Activated CD8-positive, alpha-beta memory T cell treated with anti-CD3 and anti-CD28 coated beads, Interleukin-2, amount 50 U/mL, for 48 hours (primary cell): ENCODE measurements around the gene CLIC3.

Experiments
- DNase-seq: peaks from one replicate; pipeline ENCODE4 v3.0.0-alpha.2; 2020

CLIC3 gene

DNA sequence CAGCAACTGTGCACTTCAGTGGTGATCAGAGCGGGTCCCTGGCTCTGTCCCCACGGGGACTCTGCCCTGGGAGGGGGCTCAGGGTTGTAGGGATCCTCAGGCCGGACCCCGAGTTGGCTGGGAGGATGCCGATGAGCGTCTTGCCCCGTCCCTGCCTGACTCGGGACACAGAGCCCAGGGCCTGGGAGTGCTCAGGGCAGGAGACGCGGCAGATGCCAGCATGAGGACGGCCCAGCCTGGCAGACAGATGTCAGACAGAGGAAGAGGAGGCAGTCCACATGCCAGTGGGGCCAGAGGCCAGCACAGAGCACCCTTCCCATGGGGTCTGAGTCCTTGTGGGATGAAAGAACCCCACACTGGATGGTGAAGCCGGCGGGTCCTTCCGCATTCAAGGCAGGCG lies 33.0 kb downstream of the CLIC3 start:
- no peak for DNase-seq

DNA sequence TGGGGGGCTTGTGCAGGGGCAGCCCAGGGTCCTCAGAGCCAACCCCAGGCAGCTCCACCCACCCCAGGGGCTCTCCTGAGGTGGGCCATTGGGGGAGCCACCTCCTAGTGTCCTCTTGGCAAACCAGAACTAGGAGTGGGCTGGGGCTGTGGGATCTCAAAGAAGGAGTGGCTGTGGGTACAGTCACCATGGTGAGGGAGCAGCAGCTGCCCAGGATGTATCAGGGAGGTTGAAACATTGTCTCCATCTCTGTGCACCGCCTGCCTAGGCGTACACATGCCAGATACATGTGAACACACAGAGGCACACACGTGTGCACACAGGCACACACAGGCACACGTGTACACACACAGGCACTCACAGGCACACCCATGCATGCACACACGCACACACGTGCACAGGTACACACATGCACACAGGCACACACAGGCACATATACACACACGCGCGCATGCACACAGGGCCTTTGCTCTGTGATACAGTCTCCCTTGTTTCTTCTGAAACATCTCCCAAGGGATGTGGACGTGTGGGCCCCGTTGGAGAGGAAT lies 33.6 kb downstream of the CLIC3 start:
- DNase-seq: no peak

DNA sequence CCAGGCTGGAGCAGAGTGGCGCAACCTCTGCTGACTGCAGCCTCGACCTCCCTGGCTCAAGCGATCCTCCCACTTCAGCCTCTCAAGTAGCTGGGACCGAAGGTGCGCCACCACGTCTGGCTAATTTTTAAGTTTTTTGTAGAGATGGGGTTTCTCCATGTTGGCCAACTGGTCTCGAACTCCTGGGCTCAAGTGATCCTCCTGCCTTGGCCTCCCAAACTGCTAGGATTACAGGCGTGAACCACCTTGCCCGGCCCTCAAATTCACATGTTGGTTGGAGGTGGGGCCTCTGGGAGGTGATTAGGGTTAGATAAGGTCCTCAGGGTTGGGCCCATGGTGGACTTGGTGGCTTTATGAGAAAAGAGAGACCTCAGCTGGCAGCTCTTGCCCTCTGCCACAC lies 34.2 kb downstream of the CLIC3 start:
- DNase-seq: no peak

DNA sequence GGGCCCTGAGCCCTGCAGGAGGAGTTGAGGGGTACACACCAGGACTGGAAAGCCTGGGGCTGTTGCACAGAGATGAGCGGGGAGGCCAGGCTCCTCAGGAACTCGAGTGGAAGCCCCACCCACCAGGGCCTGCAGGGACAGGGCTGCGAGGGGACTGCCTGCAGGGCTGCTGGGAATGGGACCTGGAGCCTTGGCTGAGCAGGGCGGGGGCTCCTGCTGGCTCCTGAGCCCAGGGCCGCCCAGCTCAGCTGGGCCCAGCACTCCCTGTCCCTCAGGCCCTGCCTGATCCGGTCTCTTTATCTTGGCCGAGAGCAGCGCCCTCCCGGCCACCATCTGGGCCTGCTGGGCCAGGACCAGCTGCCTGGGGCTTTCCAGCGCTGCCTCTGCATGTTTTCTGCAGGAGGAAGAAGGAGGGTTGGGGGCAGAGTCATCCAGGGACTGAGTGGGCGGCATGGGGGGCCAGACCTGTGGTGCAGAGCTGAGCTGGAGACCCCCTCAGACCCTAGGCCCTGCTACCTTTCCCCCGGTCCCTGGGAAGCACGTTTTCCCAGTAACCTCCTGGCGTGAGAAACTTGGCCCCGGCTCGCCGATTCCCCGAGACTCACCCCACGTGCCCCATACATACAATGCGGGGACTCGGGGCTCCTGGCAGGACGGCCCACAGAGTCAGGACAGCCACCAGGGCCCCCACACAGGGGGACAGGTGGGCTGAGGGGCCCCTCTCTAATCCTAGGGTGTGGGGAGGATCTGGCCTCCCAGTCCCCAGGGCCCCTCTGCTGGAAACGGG lies 34.9 kb downstream of the CLIC3 start:
- no peak for DNase-seq

DNA sequence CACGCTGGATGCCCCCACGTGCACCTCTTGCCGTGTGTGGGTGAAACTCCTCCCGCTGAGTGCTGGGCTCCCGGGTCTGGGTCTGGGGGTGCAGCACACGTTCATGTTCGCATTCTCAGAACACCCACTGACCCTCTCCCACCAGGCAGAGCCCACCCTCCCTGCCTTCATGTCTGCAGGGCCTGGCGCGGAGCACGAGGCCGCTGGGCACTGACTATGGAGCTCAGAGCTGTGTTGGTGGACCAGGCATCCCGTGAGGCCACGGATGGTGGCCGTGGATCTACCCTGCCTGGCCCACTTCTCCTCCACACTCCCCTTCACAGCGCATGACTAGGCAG lies 35.5 kb downstream of the CLIC3 start:
- no peak for DNase-seq

DNA sequence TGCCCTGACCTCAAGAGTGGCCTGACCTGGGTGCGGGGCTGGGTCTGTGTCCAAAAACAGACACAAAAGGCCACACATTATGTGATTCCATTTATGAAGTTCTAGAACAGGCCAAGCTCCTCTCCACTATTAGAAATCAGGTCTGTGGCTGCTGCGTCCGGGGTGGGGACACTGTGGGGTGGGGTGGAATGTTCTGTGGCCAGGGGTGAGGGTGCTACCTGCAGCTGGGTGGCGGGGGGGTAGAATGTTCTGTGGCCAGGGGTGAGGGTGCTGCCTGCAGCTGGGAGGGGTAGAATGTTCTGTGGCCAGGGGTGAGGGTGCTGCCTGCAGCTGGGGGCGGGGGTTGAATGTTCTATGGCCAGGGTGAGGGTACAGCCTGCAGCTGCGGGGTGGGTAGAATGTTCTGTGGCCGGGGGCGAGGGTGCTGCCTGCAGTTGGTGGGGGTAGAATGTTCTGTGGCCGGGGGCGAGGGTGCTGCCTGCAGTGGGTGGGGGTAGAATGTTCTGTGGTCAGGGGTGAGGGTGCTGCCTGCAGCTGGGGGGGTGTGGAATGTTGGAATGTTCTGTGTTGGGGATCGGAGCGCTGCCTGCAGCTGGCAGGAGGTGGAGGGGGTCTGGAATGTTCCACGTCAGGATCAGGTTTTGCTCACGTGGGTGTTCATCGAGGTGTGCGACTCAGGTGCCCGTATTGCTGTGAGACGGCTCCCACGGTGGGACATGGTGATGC lies 36.0 kb downstream of the CLIC3 start:
- DNase-seq: no peak

DNA sequence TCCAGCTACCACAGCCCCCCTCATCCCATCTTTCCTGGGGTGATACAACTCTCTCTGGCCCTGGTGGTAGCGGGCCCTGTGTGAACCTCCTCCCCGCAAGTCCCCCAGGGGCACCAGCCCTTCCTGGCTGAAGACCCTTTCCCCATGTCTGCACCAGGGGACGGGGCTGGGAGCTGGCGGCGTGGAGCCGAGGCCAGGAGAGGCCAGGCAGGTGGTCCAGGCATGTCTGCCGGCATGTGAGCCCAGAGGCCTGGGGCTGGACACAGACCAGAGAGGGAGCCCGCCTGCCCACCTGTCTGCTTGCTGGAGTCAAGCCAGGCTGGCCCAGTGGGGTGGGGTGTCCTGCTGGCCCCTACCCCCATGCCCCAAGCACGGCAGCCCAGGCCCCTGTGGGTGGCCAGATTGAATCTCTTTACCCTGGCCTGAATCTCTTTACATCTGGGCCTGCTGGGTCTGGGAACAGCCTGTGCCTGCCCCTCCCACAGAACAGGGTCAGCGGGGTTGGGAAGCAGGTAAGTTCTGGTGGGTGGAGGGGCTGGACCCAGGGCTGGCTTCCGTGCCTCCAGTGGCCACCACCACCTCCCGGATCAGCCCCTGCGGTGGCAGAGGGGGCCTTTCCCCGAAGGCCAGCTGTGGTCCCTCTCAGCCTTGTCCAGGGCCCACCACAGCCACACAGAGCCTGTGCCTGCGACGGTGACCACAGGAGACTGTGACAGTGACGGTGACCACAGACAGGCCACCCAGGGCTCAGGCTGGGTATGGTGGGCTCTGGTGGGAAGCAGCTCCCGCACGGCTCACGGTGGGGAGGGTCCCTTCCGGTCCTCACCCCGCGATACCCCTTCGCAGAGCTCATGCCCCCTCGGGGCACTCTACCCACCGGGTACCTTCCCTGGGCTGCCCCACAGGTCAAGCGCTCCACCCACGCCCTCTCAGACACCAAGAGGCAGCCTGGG lies 37.2 kb downstream of the CLIC3 start:
- no peak for DNase-seq

DNA sequence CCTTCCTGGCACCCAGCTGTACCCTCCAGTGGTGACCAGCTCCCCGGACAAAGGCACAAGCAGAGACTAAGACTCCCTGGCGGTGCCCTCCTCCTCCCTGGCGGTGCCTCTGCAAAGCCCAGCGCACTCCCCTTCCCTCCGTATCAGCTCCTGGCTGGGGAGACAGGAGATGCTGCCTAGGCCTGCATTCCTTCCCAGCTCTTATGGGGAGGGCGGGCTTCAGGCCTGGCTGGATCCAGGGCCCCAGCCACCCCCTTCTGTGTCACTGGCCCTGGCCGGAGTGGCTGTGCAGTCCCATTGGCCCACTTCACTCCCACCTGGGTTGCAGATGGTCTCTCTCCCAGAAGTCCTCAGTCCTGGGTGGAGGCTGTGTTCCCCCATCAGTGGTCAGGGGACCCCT lies 37.9 kb downstream of the CLIC3 start:
- DNase-seq: no peak

DNA sequence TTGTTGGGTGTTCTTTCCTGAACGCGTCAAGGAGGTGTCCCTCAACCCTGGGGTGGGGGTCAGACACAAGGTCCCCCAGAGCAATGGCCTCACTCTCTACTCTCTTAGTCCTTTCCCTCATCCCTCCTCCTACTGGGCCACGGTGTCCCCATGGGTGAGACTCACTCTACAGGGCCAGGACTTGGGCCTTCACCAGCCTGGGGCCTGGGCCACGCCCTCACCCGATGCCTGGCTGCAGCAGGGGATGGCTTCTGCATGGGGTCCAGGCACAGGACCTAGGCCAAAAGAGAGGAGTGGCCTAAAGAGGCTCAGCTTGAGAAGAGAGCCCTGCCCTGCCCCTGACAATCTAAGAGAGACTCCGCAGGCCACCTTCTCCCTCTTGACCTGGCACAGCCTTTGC lies 38.5 kb downstream of the CLIC3 start:
- no peak for DNase-seq

DNA sequence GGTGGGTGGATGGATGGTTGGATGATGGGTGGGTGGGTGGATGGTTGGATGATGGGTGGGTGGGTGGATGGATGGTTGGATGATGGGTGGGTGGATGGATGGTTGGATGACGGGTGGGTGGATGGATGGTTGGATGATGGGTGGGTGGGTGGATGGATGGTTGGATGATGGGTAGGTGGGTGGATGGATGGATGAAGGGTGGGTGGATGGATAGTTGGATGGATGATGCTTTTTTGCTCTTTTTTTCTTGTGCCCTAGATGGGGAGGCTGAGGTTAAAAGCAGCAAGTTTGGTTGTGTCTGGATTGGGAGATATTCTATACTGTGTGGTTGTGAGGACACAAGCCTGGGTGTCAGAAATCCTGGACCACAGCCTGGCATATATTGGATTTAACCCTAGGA lies 38.9 kb downstream of the CLIC3 start:
- no peak for DNase-seq

DNA sequence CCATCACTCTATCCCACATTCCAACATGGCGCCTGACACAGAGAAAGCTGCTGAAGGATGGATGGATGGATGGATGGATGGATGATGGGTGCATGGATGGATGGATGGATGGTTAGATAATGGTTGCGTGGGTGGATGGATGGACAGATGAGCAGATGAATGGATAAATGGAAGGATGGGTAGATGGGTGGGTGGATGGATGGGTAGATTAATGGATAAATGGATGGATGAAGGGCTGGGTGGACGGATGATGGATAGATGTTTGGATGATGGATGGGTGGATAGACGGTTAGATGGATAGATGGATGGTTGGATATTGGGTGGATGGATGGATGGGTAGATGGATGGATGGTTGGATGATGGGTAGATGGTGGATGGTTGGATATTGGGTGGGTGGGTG lies 39.8 kb downstream of the CLIC3 start:
- no peak for DNase-seq

DNA sequence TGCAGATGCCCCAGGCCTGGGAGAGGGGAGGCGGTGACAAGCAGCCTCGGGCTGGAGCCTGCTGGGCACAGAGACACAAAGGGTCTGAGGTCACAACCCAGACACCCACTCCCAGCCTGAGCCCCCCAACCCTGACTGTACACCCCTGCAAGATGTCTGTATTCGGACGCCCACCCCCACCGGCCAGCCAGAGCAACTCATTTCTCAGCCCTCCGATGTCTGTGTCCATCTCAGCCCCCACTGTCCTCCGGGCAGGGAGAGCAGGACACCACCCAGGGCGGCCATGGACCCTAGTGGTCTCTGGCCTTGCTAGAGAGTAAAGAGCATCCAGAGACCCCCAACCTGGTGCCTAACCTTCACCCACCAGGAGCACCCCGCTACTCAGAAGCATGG lies 40.4 kb downstream of the CLIC3 start:
- DNase-seq: no peak

DNA sequence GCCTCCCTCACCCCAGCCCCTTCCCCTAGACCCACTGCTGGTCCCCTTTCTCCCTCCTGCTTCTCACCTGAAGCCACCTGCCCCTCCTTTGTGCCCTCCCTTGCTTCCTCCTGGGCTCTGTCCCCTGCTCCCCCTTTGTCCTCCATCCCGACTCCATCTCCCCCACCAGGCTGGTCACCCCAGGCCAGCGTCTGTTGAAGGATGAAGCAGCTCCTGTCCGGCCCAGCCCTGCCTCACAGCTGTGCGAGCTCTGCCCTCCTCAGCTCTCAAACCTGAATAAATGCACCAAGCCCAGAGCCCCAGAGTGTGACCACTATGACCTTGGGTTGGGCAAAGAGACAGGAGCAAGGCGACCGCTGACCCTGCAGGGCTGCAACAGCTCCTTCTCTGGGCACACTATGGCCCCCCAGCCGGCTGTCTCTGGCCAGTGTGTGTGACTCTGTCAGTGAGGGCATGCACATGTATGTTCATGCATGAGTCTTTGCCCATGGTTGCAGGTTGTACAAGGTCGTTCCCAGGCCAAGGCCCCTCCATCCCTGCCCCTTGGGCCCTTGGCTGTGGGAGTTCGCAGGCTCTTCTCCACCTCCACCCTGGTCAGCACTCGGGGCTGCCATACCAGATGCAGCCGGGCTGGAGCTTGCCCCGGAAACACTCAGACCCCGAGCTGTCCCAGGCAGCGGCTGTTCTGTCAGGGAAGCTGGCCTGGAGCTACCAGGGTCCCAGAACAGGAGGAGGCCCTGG lies 41.0 kb downstream of the CLIC3 start:
- DNase-seq: no peak

DNA sequence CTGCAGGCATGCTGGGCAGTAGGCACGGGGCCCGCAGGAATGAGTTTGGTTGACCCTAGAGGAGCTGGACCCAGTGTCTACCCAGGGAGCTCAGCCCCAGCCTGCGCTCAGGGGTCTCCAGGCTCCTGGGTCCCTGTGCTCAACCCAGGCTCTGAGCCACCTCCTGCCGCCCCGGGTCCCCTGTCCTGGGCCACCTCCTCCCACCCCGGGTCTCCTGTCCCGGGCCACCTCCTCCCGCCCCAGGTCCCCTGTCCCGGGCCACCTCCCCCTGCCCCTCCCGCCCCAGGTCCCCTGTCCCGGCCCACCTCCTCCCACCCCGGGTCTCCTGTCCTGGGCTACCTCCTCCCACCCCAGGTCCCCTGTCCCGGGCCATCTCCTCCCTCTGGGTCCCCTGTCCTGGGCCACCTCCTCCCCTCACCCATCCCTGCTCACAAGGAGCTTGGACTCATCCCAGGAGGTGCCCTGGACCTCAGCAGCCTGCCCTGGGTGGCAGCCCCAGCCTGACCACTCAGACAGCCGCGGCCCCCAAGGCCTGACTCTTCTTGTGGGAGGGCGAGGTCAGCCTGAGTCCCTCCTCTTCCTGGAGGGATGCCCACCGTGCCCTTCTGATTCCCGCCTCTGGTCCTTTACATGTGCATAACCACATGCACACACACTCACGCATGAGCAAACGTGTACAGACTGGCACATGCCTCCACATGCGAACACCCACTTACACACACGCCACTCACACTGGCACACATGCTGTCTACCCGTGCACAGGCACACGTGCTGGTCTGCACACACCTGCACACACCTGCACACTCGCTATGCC lies 41.9 kb downstream of the CLIC3 start:
- DNase-seq: no peak

DNA sequence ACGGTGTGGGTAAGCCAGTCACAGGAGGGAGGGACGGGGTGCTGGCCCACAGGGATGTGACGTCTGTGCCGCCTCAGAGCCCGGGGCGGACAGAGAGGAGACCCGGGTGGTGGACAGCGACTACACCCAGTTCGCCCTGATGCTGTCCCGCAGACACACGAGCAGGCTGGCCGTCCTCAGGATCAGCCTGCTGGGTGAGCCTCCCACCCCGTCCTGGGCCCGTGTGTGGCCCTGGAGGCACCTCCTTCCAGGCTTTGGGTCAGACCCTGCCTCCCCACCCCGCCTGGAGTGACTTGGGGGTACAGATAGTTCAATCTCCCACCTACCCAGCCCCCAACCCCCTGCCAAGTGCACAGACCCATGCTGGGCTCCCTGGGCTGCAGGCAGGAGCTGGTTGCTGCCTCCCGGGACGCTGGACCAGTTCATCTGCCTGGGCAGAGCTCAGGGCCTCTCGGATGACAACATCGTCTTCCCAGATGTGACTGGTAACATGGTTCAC lies 42.5 kb downstream of the CLIC3 start:
- DNase-seq: no peak

DNA sequence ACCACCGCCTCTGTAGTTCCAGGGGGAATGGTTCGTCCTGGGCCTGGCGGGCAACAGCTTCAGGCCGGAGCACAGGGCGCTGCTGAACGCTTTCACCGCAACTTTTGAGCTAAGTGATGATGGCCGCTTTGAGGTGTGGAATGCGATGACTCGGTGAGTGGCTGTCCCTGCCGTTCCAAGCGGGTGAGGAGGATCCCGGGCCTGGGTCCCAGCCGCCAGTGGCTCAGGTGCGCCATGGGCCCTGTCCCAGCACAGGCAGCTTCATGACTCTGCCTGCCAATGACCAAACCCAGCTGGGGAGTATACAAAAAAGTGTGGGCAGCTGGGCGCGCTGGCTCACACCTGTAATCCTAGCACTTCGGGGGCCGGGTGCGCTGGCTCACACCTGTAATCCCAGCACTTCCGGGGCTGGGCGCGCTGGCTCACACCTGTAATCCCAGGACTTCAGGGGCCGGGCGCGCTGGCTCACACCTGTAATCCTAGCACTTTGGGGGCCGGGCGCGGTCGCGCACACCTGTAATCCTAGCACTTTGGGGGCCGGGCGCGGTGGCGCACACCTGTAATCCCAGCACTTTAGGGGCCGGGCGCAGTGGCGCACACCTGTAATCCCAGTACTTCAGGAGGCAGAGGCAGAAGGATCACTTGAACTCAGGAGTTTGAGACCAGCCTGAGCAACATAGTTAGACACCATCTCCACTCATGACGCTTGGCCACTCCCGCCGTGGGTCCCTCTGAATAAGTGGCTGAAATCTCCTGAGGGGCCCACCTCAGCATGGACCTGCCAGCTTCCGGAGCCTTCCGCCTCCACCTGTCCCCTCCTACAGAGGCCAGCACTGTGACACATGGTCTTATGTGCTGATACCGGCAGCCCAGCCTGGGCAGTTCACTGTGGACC lies 43.2 kb downstream of the CLIC3 start:
- no peak for DNase-seq

DNA sequence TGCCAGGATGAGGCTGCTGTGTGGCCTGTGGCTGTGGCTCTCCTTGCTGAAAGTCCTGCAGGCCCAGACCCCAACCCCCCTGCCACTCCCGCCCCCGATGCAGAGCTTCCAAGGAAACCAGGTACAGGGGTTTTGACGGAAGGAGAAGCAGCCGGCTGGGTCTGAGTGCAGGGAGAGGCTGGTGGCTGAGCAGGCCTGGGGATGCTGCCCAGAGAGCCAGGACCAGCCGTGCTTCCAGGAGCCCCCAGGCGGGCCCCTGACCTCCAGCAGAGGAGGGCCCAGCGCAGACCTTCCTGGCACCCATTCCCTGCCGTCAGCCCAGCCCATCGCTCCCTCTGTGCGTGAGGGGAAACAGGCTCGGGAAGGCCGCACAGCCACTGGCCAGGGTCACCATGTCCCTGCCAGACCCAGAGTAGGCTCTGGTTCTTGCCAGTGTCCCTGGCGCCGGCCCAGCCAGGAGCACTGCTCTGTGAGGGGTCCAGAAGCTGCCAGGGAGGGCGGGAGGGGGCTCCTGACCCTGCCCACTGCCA lies 44.0 kb downstream of the CLIC3 start:
- no peak for DNase-seq

DNA sequence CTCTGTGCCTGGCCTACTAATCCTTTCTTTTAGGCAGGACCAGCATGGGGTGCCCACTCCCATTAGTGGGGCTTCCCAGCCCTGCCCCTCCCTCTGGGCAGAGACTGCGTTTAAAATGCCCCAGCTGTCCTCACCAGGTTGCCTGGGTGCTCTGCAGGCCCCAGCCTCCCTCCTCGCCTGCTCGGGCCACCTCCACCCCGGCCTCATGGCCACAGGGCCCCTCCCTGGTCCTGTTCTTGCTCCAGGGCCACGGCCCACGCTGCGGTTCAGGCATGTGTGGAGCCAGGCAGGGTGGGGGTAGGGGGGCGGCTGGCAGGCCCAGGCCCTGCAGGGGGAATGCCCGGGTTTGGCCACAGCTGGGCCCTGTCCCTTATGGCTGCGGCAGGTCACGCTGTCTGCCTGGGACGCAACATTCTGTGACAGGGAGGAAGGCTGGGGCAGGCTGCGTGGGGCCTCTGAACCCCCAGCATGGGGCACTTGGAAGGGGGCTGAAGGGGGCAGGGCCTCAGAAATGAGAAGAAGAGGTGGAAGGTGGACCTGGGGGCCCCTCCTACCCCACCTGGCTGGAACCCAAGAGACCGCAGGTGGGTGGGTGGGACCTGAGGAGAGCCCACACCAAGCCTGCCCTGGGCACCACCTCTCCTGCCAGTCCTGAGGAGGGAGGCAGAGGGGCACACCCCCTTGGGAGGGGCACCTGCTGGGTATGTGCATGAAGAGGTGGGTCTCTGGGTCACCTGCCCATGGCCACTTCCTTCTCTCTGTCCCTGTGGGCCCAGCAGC lies 44.6 kb downstream of the CLIC3 start, which contains the start of gene LCN12:
LCN12 (plus strand) TSS at position 733 of the 780 bp plus-strand sequence. CDS start 55 bp downstream, outside the sequence.
- DNase-seq: no peak

DNA sequence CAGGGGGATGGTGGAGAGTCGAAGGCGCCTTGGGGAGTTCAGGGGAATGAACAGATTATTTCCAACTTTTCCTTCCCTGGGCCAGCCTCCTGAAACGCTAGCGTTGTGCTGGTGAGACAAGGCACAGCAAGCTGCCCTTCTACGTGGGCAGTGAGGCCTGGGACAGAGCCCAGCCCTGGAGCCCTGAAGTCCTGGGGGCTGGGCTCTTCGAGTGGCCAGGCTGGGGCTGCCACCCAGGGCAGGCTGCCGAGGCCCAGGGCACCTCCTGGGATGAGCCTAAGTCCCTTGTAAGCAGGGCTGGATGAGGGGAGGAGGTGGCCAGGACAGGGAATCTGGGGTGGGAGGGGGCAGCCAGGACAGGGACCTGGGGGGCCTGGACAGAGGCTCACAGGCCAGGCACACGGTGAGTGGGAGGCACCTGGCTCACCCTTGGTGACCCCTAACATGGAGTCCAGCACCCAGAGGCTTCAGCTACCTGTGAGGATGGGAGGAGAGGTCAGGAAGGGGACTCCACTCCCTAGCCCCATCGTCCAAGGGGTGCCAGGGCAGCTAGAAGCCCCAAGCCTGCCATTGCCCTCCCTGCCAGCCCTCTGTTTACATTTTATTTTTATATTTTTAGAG lies 45.6 kb downstream of the CLIC3 start:
- no peak for DNase-seq
